Measurements from ENCODE around the gene NUP160.
"Not testable (repeated sequence)": the region's sequence is repeated elsewhere in the genome, so short reads cannot be mapped to it uniquely, and the experiment has no call there.

Gene NUP160, protein sequence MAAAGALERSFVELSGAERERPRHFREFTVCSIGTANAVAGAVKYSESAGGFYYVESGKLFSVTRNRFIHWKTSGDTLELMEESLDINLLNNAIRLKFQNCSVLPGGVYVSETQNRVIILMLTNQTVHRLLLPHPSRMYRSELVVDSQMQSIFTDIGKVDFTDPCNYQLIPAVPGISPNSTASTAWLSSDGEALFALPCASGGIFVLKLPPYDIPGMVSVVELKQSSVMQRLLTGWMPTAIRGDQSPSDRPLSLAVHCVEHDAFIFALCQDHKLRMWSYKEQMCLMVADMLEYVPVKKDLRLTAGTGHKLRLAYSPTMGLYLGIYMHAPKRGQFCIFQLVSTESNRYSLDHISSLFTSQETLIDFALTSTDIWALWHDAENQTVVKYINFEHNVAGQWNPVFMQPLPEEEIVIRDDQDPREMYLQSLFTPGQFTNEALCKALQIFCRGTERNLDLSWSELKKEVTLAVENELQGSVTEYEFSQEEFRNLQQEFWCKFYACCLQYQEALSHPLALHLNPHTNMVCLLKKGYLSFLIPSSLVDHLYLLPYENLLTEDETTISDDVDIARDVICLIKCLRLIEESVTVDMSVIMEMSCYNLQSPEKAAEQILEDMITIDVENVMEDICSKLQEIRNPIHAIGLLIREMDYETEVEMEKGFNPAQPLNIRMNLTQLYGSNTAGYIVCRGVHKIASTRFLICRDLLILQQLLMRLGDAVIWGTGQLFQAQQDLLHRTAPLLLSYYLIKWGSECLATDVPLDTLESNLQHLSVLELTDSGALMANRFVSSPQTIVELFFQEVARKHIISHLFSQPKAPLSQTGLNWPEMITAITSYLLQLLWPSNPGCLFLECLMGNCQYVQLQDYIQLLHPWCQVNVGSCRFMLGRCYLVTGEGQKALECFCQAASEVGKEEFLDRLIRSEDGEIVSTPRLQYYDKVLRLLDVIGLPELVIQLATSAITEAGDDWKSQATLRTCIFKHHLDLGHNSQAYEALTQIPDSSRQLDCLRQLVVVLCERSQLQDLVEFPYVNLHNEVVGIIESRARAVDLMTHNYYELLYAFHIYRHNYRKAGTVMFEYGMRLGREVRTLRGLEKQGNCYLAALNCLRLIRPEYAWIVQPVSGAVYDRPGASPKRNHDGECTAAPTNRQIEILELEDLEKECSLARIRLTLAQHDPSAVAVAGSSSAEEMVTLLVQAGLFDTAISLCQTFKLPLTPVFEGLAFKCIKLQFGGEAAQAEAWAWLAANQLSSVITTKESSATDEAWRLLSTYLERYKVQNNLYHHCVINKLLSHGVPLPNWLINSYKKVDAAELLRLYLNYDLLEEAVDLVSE (N-terminal part only)

DNA sequence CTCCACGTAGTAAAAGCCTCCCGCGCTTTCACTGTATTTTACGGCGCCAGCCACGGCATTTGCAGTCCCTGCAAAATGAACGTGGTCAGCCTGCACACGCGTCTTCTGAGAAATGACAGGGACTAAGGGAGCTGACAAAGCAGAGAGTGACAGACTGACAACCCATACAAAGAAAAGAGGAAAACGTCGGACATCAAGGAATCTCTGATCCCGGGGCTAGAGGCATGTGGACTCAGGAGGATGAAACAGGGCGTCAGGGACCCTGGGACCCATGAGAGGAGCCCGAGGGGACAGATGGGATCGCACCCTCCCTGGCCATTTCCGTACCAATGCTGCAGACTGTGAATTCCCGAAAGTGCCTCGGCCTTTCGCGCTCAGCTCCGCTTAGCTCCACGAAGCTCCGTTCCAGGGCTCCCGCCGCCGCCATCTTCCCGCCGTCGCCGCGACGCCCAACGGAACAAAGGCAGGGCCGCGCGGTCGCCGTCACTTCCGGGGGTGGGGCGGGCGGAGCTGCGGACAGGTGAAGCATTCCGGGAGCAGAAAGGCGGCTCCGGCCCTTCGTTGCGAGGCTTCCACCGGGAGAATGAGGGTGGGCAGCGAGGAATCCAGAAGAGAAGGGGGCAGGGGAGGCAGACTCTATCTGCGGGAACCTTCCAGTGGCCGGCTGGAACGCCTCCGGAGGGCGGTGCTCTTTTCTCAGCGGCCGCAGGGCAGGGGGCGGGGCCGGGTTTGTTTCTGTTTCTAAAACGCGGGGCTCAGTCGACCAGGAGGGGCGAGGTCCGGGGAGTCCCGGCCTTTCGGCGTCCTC lies at the start of gene NUP160:
TSS of gene NUP160 (minus strand) at position 459 of the 808 bp plus-strand sequence. CDS start at position 427, 32 bp downstream.
- DNase-seq = peak; percentile 82

DNA sequence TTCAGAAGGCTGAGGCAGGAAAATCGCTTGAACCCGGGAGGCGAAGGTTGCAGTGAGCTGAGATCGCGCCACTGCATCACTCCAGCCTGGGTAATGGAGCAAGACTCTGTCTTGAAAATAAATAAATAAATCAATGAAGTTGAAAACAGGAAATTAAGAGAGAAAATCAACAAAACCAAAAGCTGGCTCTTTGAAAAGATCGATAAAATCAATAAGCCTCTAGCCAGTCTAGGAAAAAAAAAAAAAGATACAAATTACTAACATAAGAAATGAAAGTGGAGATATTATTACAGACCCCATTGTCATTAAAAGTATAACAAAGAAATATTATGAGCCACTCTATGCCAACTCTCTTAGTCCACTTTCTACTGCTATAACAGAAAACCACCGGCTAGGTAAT lies 48.0 kb upstream of the NUP160 start:
- DNase-seq = no peak

DNA sequence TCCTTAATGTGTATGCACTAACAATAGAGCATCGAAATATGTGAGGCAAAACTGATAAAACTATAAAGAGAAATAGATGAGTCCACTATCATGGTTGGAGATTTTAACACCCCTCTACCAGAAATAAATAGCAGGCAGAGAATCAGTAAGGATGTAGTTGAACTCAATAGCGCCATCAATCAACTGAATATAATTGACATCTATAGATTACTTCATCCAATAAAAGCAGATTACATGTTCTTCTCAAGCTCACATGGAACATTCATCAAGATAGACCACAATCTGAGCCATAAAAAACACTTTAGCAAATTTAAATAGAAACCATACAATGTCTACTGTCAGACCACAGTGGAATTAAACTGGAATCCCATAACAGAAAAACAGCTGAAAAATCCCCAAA lies 46.9 kb upstream of the NUP160 start:
- DNase-seq = no peak

DNA sequence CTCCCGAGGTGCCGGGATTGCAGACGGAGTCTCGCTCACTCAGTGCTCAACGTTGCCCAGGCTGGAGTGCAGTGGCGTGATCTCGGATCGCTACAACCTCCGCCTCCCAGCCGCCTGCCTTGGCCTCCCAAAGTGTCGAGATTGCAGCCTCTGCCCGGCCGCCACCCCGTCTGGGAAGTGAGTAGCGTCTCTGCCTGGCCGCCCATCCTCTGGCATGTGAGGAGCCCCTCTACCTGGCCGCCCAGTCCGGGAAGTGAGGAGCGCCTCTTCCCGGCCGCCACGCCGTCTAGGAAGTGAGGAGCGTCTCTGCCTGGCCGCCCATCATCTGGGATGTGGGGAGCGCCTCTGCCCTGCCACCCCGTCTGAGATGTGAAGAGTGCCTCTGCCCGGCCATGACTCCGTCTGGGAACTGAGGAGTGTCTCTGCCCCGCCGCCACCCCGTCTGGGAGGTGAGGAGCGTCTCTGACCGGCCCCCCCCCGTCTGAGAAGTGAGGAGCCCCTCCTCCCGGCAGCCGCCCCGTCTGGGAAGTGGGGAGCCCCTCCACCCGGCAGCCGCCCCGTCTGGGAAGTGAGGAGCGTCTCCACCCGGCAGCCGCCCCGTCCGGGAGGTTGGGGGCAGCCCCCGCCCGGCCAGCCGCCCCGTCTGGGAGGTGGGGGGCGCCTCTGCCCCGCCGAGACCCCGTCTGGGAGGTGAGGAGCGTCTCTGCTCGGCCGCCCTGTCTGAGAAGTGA lies 44.6 kb upstream of the NUP160 start:
- not testable (repeated sequence) for DNase-seq

DNA sequence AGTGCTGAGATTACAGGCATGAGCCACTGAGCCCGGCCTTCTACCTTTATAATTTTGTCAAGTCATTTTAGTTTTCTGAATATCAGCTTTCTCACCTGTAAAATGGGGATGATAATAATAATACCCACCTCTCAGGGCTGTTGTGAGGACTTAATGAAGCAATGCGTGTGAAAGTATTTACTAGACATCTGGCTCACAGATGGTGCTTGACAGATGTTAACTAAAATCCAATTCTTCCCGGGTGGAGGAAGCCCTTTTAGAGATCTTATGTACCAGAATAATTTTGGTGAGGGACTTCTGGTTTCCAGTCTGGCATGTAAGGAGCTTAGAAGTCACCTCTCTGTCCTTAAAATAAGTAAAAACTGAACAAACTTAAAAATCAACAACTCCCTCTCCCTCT lies 43.7 kb upstream of the NUP160 start:
- DNase-seq = no peak

DNA sequence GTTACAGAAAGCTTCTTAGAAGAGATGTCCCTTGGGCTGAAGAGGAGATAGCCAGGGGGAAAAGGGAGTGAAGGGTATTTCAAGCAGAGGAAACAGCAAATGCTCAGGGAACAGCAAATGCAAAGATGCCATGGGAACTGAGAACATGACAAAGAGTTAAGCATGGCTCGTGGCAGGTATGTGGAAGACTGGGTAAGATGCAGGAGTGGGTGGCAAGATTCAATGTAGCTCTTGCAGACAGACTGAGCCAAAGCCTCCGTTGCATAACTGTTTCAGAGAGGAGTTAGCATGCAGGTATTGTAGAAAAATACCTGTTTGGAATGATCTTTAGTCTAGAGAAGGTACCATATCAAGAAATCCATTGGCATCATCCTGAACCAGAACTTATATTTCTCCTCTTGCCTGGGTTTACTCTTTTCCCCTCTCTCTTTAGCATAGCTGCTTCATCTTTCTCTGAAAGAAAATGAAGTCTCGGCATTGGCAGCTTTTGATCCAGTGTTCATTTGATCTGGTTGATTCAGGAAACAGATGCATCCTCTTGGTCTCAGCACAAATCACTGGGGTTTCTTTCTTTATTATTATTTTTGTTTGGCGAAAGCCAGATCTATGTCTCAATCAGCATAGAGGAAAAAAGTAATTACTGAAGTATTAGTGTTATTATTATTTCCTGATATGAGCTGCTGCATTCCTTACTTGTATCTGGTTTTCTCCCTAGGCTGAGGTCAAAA lies 41.7 kb upstream of the NUP160 start:
- DNase-seq = no peak

DNA sequence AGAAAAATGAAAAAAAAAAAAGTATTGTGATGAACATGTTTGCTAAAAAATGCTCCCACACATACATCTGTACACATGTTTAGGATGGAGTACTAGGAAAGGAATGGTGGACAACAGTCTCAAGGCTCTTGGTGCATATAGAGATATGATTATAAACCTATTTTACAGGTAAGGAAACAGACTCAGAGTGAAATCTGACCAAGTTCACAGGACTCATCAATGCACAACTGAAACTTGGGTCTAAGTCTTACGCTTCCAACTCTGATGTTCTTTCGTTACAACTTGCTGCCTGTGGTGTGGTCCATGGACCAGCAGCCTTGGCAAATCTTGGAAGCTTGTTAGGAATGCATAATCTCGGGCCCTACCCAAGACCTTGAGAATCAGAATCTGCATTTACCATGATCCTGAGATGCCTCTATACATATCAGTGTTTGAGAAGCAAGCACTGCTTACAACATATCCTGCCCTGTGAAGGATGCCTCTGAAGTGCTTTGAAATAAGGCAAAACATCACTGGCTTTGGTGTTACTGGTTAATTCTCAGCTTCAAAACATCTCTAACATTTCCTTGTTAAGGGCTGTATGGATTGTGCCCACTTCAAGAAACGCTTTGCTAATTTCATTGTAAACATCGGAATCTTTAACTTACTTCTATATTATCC lies 39.9 kb upstream of the NUP160 start:
- DNase-seq = no peak

DNA sequence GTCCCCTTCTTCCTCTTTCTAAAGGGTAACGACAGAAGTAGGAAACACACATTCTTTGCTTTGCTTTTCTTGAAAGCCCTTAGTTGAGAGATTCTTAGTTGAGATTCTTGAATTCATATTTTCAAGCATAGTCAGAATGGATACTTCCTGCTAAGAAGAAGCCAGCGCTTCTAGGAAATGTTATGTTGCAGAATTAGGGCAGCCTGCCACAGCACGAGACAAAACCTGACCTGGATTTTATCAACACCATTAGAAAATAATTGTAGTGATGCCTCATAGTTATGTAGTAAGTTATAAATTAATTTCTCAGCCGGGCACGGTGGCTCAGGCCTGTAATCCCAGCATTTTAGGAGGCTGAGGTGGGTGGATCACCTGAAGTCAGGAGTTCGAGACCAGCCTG lies 37.9 kb upstream of the NUP160 start:
- DNase-seq = no peak

DNA sequence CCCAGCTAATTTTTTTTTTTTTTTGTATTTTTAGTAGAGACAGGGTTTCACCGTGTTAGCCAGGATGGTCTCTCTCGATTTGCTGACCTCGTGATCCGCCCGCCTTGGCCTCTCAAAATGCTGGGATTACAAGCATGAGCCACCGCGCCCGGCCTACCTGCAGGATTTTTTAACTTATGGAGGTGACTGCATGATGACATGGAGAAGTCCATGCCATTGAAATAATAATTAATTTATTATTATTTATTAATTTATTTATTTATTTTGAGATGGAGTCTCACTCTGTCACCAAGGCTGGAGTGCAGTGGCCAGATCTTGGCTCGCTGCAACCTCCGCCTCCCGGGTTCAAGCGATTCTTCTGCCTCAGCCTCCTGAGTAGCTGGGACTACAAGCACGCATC lies 34.3 kb upstream of the NUP160 start:
- not testable (repeated sequence) for DNase-seq

DNA sequence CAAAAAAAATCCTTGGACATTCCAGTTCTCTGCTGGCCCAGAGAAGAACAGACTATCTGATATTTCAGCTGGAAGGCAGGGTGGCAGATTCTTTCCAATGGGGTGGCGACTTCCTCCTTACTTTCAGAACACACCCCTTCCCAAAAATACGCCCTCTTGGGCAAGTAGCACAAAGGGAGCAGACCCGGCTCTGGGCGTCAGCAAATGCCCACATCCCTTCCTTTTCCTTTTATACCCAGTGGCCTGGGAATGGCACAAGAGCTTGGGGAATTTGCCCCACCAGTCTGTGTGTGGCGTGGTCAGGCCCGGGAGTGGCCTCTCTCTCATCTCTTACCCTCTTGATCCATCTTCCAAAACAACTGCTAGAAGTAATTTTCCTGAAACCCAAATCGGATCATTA lies 33.0 kb upstream of the NUP160 start:
- no peak for DNase-seq

DNA sequence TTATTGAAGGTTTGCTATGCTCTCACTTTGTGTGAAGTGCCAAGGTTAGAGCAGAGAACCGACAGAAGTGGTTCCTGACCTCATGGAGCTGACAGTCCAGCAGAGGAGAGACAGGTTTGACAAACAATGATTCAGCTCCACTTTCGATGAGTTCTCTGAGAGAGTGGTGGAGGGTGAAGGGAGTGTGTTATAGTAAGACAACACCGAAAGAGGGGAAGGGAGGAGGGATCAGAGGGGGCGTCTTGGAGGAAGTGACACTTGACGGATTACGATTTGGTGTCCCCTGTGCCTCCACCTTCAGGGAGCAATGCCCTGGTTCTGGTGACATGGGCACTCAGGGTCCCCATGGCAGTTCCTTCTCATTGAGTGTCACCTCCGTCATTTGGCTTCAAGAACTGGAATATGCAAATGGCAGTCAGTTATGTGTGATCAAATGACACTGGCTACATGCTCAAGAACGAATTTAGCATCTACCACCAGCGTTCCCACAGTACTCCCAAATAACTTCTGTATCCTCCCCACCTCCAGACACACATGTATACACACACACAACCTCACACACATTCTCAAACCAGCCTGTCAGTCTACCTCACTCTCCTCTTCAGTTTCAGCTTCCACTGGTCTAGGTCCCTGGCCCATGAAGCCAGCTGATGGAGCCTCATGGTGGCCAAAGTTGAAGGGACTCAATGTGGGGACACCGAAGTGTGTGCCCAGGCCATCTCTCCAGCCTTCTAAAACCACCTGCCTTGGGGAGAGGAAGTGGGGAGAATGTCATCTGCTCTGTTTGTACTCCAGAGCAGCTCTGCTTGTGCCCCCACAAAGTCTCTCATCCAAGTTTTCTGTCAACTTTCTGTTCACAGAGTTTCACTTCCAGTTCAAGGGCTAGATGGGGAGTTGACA lies 31.4 kb upstream of the NUP160 start:
- no peak for DNase-seq

DNA sequence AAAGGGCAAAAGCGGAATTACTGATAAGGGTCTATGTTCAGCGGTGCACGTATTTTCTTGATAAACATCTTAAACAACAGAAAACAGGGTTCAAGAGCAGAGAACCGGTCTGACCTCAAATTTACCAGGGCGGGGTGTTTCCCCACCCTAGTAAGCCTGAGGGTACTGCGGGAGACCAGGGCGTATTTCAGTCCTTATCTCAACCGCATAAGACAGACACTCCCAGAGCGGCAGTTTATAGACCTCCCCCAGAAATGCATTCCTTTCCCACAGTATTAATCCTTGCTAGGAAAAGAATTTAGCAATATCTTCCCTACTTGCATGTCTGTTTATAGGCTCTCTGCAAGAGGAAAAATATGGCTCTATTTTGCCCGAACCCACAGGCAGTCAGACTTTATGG lies 27.7 kb upstream of the NUP160 start:
- DNase-seq = not testable (repeated sequence)

DNA sequence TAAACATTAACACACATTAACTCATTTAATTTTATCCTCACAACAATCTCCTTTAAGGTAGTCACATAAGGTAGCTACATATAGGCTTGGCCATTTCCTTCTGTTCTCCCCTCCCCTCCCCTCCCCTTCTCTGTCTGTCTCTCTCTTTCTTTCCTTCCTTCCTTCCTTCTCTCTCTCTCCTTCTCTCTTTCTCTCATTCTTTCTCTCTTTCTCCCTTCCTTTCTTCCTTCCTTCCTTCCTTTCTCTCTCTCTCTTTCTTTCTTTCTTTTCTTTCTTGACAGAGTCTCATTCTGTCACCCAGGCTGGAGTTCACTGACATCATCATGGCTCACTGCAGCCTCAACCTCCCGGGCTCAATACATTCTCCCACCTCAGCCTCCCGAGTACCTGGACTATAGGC lies 22.3 kb upstream of the NUP160 start:
- no peak for DNase-seq

DNA sequence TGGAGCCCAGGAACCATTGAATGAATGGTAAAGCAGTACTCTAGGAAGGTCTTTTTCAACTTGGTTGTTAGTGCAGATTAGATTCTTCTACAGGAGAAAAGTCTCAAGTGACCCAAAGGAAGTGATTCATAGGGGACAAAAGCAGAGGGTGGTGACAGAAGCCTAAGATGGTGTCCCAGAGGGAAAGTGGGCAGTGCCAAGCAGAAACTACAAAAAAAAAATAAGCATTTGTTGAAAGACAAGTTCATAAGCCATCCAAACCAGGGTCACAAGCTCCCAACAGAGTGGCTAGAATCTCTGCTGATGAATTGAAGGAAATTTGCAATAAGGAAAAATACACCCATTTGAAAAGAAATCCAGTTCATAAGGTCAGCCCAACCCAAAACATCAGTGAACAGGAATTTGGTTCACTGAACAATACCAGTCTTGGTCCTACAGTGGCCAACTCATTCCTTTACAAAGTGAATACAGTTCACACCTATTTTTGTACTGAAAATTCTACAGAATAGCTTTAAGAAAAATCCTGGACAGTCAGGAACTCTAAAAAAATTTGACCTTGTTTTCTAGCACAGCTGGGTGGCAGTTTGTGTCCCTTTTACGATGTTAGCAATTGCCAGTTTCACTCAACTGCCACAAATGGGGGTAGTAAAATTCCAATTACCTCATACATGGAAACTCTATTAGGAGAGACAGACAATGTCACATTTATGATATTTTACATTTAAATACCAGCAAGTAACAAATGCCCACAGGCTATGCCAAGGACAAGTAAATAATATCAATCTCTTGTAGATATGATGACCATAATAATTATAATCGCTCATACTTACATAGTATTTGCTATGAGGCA lies 21.6 kb upstream of the NUP160 start:
- no peak for DNase-seq

DNA sequence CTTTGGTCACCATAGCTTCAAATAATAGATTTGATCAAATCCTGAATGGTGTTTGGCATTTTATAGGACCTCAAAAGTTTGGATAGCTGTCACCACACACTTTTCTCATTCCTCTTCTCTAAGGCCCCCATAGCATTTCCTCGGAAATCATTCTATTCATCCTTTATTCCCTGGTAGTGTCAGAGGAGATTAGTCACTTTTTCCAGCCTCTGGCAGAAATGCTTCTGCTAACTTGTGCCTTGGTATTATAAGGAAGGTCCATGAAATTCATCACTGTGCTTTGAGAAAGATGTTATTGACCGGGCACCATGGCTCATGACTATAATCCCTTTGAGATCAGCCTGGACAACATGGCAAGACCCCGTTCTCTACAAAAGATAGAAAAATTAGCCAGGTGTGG lies 19.7 kb upstream of the NUP160 start:
- no peak for DNase-seq

DNA sequence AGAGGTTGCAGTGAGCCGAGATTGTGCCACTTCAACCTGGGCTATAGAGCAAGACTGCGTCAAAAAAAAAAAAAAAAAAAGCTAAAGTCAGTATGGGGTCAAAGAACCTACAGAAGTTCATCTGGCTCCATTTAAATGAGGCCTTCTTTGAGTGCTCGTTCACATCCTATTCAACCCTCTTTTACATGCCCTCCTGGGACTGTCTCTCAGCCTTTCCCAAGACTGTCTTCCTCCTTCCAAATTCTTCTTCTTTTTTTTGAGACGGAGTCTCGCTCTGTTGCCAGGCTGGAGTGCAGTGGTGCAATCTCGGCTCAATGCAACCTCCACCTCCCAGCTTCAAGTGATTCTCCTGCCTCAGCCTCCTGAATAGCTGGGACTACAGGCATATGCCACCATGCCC lies 18.7 kb upstream of the NUP160 start:
- DNase-seq = not testable (repeated sequence)

DNA sequence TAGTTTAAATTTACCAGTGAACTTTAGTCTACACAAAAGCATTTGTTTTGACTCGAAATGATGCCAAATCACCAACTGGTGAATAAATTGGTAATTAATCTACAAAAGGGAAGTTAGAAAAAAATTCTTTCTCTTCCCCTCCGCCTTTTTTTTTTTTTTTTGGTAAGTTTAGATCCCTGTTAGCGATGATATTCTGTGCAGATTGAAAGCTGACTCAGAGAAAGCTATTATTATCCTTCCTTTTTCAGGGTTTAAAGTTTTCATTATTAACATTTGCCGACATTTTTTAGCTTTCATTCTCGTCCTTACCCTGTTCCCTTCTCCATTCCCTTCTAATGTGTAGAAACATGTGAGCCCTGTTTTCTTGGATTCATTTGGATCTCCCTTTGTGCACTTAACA lies 16.8 kb upstream of the NUP160 start:
- no peak for DNase-seq

DNA sequence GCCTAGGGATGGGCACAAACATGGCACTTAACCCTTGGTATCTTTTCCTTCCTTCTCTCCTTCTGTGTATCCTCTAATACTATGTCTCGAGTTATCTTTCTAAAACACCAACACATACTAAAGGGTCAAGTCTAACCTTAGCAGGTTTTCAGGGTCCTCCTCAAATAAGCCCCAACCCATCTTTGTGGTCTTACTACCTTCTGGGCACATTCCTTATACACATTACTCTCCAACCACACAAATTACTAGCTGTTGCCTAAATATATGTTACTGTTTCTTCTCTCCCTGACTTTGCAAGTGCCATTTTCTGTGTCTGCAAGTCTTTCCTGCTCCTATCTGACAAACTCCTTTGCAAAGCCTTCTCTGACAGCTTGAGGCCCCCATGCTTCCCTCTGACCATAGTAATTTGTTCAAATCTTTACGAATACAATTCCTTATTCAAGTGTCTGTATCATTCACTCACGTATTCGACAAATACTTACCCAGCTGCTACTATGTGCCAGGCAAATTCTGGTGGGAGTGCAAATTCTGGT lies 15.8 kb upstream of the NUP160 start:
- no peak for DNase-seq
